ENCODE results near the gene STK26.

GRCh38 chrX:132114607-132115006 is 91.5 kb downstream of the STK26 start:
- TF ChIP-seq, protein P1, sequence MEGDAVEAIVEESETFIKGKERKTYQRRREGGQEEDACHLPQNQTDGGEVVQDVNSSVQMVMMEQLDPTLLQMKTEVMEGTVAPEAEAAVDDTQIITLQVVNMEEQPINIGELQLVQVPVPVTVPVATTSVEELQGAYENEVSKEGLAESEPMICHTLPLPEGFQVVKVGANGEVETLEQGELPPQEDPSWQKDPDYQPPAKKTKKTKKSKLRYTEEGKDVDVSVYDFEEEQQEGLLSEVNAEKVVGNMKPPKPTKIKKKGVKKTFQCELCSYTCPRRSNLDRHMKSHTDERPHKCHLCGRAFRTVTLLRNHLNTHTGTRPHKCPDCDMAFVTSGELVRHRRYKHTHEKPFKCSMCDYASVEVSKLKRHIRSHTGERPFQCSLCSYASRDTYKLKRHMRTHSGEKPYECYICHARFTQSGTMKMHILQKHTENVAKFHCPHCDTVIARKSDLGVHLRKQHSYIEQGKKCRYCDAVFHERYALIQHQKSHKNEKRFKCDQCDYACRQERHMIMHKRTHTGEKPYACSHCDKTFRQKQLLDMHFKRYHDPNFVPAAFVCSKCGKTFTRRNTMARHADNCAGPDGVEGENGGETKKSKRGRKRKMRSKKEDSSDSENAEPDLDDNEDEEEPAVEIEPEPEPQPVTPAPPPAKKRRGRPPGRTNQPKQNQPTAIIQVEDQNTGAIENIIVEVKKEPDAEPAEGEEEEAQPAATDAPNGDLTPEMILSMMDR (conservative IDR thresholded peaks at IDR 0.05; ENCODE audit: low read depth, low read length), result no peak
- TF ChIP-seq EZH2 (IDR thresholded peaks at IDR 0.05; ENCODE audit: low read length, unreplicated experiment), result no peak

Data from PC-3 (cell line).